Adrenal gland (tissue), 12 donors: ENCODE data around the gene CDKN1A. TPM values are rescaled to one million over a fixed set of nuclear protein-coding genes. Genes with fewer than 3 reads are reported as not detected.

Experiments used
- DNase-seq, 7 donors: peaks; one replicate each; pipeline ENCODE4 v3.0.0-alpha.2; 2019 to 2020
- H3K27ac ChIP-seq, 5 donors: fragments of 200-600 bp; sonication (generic) in 4 of 5; 1 replicate in 3 of 5; 2 replicates in 2 of 5; pipeline versions ENCODE4 v1.5.1 to v1.8.0; 2016 to 2020; ENCODE audit warnings: mild to moderate bottlenecking in 1 of 5
- H3K27me3 ChIP-seq: fragments of 200-600 bp; 2 replicates; pipeline ENCODE4 v1.8.0; 2021
- H3K36me3 ChIP-seq, 2 donors: fragments of 200-600 bp; replicated peaks in 1 of 2; 1 replicate in 1 of 2; 2 replicates in 1 of 2; pipeline versions ENCODE4 v1.5.1 to v1.8.0; 2018 to 2022
- H3K4me1 ChIP-seq, 2 donors: fragments of 200-600 bp; replicated peaks in 1 of 2; 1 replicate in 1 of 2; 2 replicates in 1 of 2; pipeline versions ENCODE4 v1.5.1 to v1.8.0; 2018 to 2021
- H3K4me3 ChIP-seq, 4 donors: fragments of 200-600 bp; sonication (generic) in 3 of 4; one replicate each; pipeline ENCODE4 v1.5.1; 2016 to 2018
- H3K9me3 ChIP-seq, 3 donors: fragments of 200-600 bp; sonication (generic) in 1 of 3; replicated peaks in 1 of 3; 1 replicate in 2 of 3; 2 replicates in 1 of 3; pipeline versions ENCODE4 v1.5.1 to v1.8.0; 2016 to 2021
- POLR2A ChIP-seq, 2 donors: fragments of 450-650 bp; IDR thresholded peaks; one replicate each; pipeline ENCODE4 v1.6.1; 2017; ENCODE audit warnings: antibody characterized with exemption in 2 of 2, mild to moderate bottlenecking in 2 of 2, moderate library complexity in 1 of 2
- WGBS, 4 donors: extraction: QIAGEN DNeasy Blood & Tissue Kit in 2 of 4; methylation state at CpG; one replicate each; pipeline versions ENCODE4 v1.1.5 to v1.1.7; 2013 to 2017; 5-methylcytosine and 5-hydroxymethylcytosine counted together
- intact Hi-C, 2 donors: fragments of 100-400 bp; cut with DNase I; formaldehyde crosslinking; loops; one replicate each; pipeline versions ENCODE4 v1.14.1 to v1.15.0; 2022 to 2023
- polyA plus RNA-seq, 3 donors: library from polyadenylated mRNA; stranded (reverse); fragments of 200-250 nt in 2 of 3; fragments of 350-450 nt in 1 of 3; fragmentation: Illumina TruSeq in 1 of 3; extraction: RNeasy Lipid Tissue Mini Kit (QIAGEN cat#74804) in 1 of 3; gene quantifications; one replicate each; pipeline ENCODE4 v1.2.3, GENCODE V29; 2013 to 2014
- total RNA-seq, 9 donors: library from RNA; depleted of rRNA in 4 of 9; stranded (reverse); fragments of >200 nt in 4 of 9; fragments of 120-200 nt in 1 of 9; fragmentation: NEBNext Ultra II Directional in 1 of 9; extraction: Animal tissue kit (Norgen Biotek cat#: 25700) in 1 of 9; gene quantifications; one replicate each; pipeline versions ENCODE4 v1.1.0 to v1.2.4, GENCODE V29; 2013 to 2023
- TF ChIP-seq, protein P1 (sequence below), 6 experiments: fragments of 450-650 bp in 4 of 6; fragments of 200-600 bp in 2 of 6; sonication (generic) in 1 of 6; IDR thresholded peaks; 1 replicate in 5 of 6; 2 replicates in 1 of 6; pipeline versions ENCODE4 v1.5.1 to v1.8.0; 2016 to 2021; ENCODE audit warnings: antibody characterized with exemption in 6 of 6, mild to moderate bottlenecking in 2 of 6, moderate library complexity in 1 of 6
- donor health status: healthy with polysubstance abuse.
- donor health status: Bipolar disorder and iron deficiency.
- donor health status: DM: yes; HTN: yes; CAD: no.
- donor health status: DM: no; HTN: no; CAD: no.
- donor health status: DM: no; HTN: no; CAD: no.
- donor health status: DM: yes; HTN: yes; CAD: no.

The CDKN1A gene
- total and polyA plus RNA-seq, 12 donors: 18.8 to 154 (median 67.3) TPM

- H3K9me3 ChIP-seq: no peaks in the 10 kb centered on the region
- intact Hi-C loops: no loop called here
- H3K27ac ChIP-seq: peak overlapping the region in 1 of 5 donors; percentile 7
- no peaks in the 10 kb centered on the region for H3K27me3 ChIP-seq
- WGBS, 4 donors: 74 to 85% (median 78%) methylated on average over 11 of the region's 11 CpGs
- no peak overlapping the region for H3K4me3 ChIP-seq
- peaks cover 0 to 37% of the 10 kb centered on the region in 2 donors for H3K36me3 ChIP-seq
- TF ChIP-seq POLR2A (IDR thresholded peaks at IDR 0.05): no peak
- TF ChIP-seq, protein P1, sequence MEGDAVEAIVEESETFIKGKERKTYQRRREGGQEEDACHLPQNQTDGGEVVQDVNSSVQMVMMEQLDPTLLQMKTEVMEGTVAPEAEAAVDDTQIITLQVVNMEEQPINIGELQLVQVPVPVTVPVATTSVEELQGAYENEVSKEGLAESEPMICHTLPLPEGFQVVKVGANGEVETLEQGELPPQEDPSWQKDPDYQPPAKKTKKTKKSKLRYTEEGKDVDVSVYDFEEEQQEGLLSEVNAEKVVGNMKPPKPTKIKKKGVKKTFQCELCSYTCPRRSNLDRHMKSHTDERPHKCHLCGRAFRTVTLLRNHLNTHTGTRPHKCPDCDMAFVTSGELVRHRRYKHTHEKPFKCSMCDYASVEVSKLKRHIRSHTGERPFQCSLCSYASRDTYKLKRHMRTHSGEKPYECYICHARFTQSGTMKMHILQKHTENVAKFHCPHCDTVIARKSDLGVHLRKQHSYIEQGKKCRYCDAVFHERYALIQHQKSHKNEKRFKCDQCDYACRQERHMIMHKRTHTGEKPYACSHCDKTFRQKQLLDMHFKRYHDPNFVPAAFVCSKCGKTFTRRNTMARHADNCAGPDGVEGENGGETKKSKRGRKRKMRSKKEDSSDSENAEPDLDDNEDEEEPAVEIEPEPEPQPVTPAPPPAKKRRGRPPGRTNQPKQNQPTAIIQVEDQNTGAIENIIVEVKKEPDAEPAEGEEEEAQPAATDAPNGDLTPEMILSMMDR (IDR thresholded peaks at IDR 0.05): no peak
- DNase-seq: peak in 2 of 7 donors; percentile 41 to 43
- peaks cover 13 to 20% of the 10 kb centered on the region in 2 donors for H3K4me1 ChIP-seq
These were observed 7.6 kb downstream of the CDKN1A start for GRCh38 chr6:36685926-36686667.

GRCh38 chr6:36686668-36687513 is 8.4 kb downstream of the CDKN1A start:
- H3K36me3 ChIP-seq: peaks cover 0 to 37% of the 10 kb centered on the region in 2 donors
- intact Hi-C loops: no loop called here
- peak in 1 of 7 donors; percentile 50 for DNase-seq

DNA sequence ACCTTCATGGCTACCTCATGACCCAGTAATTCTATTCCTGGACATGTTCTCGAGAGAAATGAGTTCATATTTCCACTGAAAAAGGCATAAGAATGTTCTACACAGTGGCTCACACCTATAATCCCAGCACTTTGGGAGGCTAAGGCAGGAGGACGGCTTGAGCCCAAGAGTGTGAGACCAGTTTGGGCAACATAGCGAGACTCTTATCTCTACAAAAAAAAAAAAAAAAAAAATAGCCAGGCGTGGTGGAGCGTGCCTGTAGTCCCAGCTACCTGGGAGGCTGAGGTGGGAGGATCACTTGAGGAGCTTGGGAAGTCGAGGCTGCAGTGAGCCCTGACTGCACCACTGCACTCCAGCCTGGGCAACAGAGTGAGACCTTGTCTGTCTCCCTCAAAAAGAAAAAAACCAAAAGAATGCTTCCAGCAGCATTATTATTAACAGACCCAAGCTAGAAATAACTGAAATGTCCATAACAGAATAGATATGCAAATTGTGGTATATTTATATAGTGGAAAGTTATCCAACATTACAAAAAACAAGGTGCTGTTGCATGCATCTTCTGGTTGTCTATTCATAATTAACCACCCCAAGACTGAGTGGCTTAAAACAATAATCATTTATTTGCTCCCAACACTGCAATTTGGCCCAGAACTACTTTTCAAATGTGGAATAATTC is 9.7 kb downstream of the CDKN1A start:
- no peak for DNase-seq
- TF ChIP-seq, protein P1 (IDR thresholded peaks at IDR 0.05): no peak
- TF ChIP-seq POLR2A (IDR thresholded peaks at IDR 0.05): no peak
- Histone ChIP-seq H3K9me3 (no peaks in the 10 kb centered on the region), H3K4me3 (no peak overlapping the region), H3K27ac (no peak overlapping the region), H3K27me3 (no peaks in the 10 kb centered on the region), H3K36me3 (peaks cover 0 to 37% of the 10 kb centered on the region in 2 donors), H3K4me1 (peaks cover 0 to 10% of the 10 kb centered on the region in 2 donors)
- intact Hi-C loops: no loop called here
- WGBS, 4 donors: 85 to 97% (median 95%) methylated on average over 6 of the region's 6 CpGs

More at GRCh38 chr6:36686668-36687513, 8.4 kb downstream of the CDKN1A start:
- WGBS, 4 donors: 92 to 97% (median 93%) methylated on average over 7 to 10 of the region's 10 CpGs
- TF ChIP-seq POLR2A (IDR thresholded peaks at IDR 0.05): no peak
- TF ChIP-seq, protein P1 (IDR thresholded peaks at IDR 0.05): no peak
- Histone ChIP-seq H3K9me3 (no peaks in the 10 kb centered on the region), H3K4me3 (no peak overlapping the region), H3K4me1 (peaks cover 12 to 16% of the 10 kb centered on the region in 2 donors), H3K27me3 (no peaks in the 10 kb centered on the region), H3K27ac (no peak overlapping the region)

DNA sequence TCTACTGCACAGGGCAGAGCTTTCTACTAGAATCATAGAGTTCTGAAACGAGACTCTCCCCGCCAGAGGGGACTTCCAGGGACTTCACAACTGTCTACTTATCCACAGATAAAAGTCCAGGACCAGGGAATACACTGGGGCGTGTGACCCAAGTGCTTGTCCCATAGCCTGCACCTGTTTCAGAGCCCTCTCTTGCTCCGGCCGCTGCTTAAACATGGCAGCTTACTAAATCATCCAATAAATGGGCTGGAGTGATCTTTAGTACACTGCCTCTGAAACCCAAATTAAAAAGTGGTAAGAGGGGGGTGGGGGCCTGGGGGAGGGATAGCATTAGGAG is 10.2 kb downstream of the CDKN1A start:
- intact Hi-C loops: no loop called here
- TF ChIP-seq POLR2A (IDR thresholded peaks at IDR 0.05): no peak
- TF ChIP-seq, protein P1 (IDR thresholded peaks at IDR 0.05): no peak

More for the DNA sequence above, 10.2 kb downstream of the CDKN1A start:
- H3K27me3 ChIP-seq: no peaks in the 10 kb centered on the region
- no peak for DNase-seq
- H3K9me3 ChIP-seq: no peaks in the 10 kb centered on the region
- no peak overlapping the region for H3K4me3 ChIP-seq
- 68 to 96% (median 90%) methylated on average over 5 of the region's 5 CpGs for WGBS, 4 donors
- H3K4me1 ChIP-seq: peaks cover 0 to 7% of the 10 kb centered on the region in 2 donors
- no peak overlapping the region for H3K27ac ChIP-seq
- peaks cover 0 to 37% of the 10 kb centered on the region in 2 donors for H3K36me3 ChIP-seq
